Naive thymus-derived CD4-positive, alpha-beta T cell (primary cell): ENCODE measurements around the gene GPATCH1. TPM values are rescaled to one million over a fixed set of nuclear protein-coding genes. Genes with fewer than 3 reads are reported as not detected.
"Not testable (repeated sequence)": the region's sequence is repeated elsewhere in the genome, so short reads cannot be mapped to it uniquely, and the experiment has no call there.

Source experiments
- ATAC-seq: fragments of 150-1000 bp; cut with Tn5 transposase; 2 replicates; pipeline ENCODE4 v1.10.0; 2021; ENCODE audit warnings: mild to moderate bottlenecking, moderate library complexity
- CTCF ChIA-PET: fragments of 350-600 bp; sonication (Branson Sonifier 250); formaldehyde crosslinking; loops from one replicate; lab custom pipeline; 2021; ENCODE audit warnings: antibody characterized with exemption; lab: Charles Lee
- POLR2A ChIA-PET: fragments of 350-600 bp; sonication (Branson Sonifier 250); formaldehyde crosslinking; loops from one replicate; lab custom pipeline; 2021; ENCODE audit warnings: antibody characterized with exemption, inconsistent platforms; lab: Charles Lee
- DNase-seq, 9 donors: peaks; one replicate each; pipeline versions ENCODE4 v3.0.0 to v3.0.0-alpha.2; 2020 to 2022; ENCODE audit warnings: mixed read lengths in 1 of 9
- H3K27ac ChIP-seq: one replicate; pipeline ENCODE4 v1.7.0; 2013; ENCODE audit warnings: mild to moderate bottlenecking, low read depth, low read length, moderate library complexity
- H3K27me3 ChIP-seq, 2 donors: one replicate each; pipeline ENCODE4 v1.7.0; 2013; ENCODE audit warnings: low read length in 2 of 2, mild to moderate bottlenecking in 2 of 2, moderate library complexity in 2 of 2; ENCODE audit not compliant: control insufficient read depth in 2 of 2, insufficient read depth in 2 of 2
- H3K36me3 ChIP-seq, 3 experiments: 1 replicate in 2 of 3; 2 replicates in 1 of 3; pipeline ENCODE4 v1.7.0; 2013; ENCODE audit warnings: low read length in 3 of 3, mild to moderate bottlenecking in 3 of 3, moderate library complexity in 1 of 3; ENCODE audit not compliant: insufficient read depth in 3 of 3, control insufficient read depth in 2 of 3
- H3K4me1 ChIP-seq, 2 donors: one replicate each; pipeline ENCODE4 v1.7.0; 2013; ENCODE audit warnings: low read length in 2 of 2, mild to moderate bottlenecking in 2 of 2, moderate library complexity in 1 of 2; ENCODE audit not compliant: control insufficient read depth in 2 of 2, insufficient read depth in 2 of 2
- H3K4me3 ChIP-seq: 2 replicates; pipeline ENCODE4 v1.7.0; 2013; ENCODE audit warnings: mild to moderate bottlenecking, low read length
- H3K9me3 ChIP-seq, 3 experiments: 1 replicate in 2 of 3; 2 replicates in 1 of 3; pipeline ENCODE4 v1.7.0; 2013; ENCODE audit warnings: low read length in 3 of 3; ENCODE audit not compliant: control insufficient read depth in 2 of 3
- H3K27ac Mint-ChIP-seq, 9 donors: one replicate each; pipeline ENCODE4 v1.8.0; 2020 to 2022; ENCODE audit warnings: mixed read lengths in 9 of 9, mild to moderate bottlenecking in 8 of 9, moderate library complexity in 5 of 9, inconsistent platforms in 2 of 9
- H3K27me3 Mint-ChIP-seq, 5 donors: one replicate each; pipeline ENCODE4 v1.8.0; 2021 to 2022; ENCODE audit warnings: mixed read lengths in 5 of 5, mild to moderate bottlenecking in 1 of 5
- H3K36me3 Mint-ChIP-seq, 5 donors: one replicate each; pipeline ENCODE4 v1.8.0; 2020 to 2022; ENCODE audit warnings: mixed read lengths in 5 of 5, mild to moderate bottlenecking in 3 of 5, inconsistent platforms in 1 of 5
- H3K4me1 Mint-ChIP-seq, 7 donors: one replicate each; pipeline ENCODE4 v1.8.0; 2020 to 2022; ENCODE audit warnings: mixed read lengths in 7 of 7, mild to moderate bottlenecking in 3 of 7, inconsistent platforms in 1 of 7
- H3K4me3 Mint-ChIP-seq, 10 donors: one replicate each; pipeline ENCODE4 v1.8.0; 2020 to 2022; ENCODE audit warnings: mild to moderate bottlenecking in 10 of 10, mixed read lengths in 10 of 10, moderate library complexity in 6 of 10, inconsistent platforms in 2 of 10
- H3K9me3 Mint-ChIP-seq, 11 donors: one replicate each; pipeline ENCODE4 v1.8.0; 2020 to 2022; ENCODE audit warnings: mixed read lengths in 11 of 11, mild to moderate bottlenecking in 4 of 11, inconsistent platforms in 1 of 11, moderate library complexity in 1 of 11
- intact Hi-C, 2 donors: fragments of 100-400 bp; cut with micrococcal nuclease; formaldehyde crosslinking; loops; one replicate each; pipeline ENCODE4 v1.15.1; 2023
- polyA plus RNA-seq, 2 donors: library from polyadenylated mRNA; unstranded; fragments of 300-500 nt; fragmentation: Illumina TruSeq; gene quantifications; one replicate each; pipeline ENCODE4 v1.2.3, GENCODE V29; 2021
- total RNA-seq, 6 experiments: library from RNA in 5 of 6; stranded (reverse) in 5 of 6; gene quantifications; 1 replicate in 5 of 6; 2 replicates in 1 of 6; pipeline ENCODE4 v1.2.3 and lab custom pipeline; 2021 to 2026

The GPATCH1 gene
- total and polyA plus RNA-seq, 7 experiments from 2014 or later = 4.6 to 20.0 (median 11.8) TPM

DNA sequence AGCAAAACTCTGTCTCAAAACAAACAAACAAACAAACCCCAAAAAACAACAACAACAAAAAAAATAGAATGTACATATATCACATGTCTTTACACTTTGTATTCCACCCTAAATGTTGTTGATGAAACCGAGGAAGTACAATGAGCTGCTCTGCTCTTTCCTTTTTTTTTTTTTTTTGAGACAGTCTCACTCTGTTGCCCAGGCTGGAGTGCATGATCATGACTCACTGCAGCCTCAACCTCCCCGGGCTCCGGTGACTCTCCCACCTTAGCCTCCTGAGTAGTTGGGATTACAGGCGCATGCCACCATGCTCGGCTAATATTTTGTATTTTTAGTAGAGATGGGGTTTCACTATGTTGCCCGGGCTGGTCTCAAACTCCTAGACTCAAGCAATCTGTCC, 82.5 kb downstream of the GPATCH1 start:
- Histone ChIP-seq H3K27ac (no peak overlapping the region), H3K36me3 (no peaks in the 10 kb centered on the region), H3K9me3 (no peaks in the 10 kb centered on the region), H3K4me3 (no peak overlapping the region), H3K4me1 (peaks cover 17 to 20% of the 10 kb centered on the region in 2 donors), H3K27me3 (no peaks in the 10 kb centered on the region)
- no peak overlapping the region for H3K4me3 Mint-ChIP-seq
- ATAC-seq (no peak), DNase-seq (no peak)
- no peak overlapping the region for H3K27ac Mint-ChIP-seq
- peaks cover 25 to 39% (median 32%) of the 10 kb centered on the region in 7 donors for H3K4me1 Mint-ChIP-seq
- H3K36me3 Mint-ChIP-seq = peaks cover 0 to 13% (median 4%) of the 10 kb centered on the region in 5 donors
- peaks cover 0 to 3% (median 0%) of the 10 kb centered on the region in 5 donors for H3K27me3 Mint-ChIP-seq
- intact Hi-C loops = no loop called here
- peaks cover 0 to 12% (median 4%) of the 10 kb centered on the region in 11 donors for H3K9me3 Mint-ChIP-seq
- CTCF ChIA-PET = no interaction called here
- POLR2A ChIA-PET = interaction anchor here (5.4 kb wide), 1 partner anchor 14 kb away, joined by 75 read pairs; no protein-coding TSS in a partner anchor

DNA sequence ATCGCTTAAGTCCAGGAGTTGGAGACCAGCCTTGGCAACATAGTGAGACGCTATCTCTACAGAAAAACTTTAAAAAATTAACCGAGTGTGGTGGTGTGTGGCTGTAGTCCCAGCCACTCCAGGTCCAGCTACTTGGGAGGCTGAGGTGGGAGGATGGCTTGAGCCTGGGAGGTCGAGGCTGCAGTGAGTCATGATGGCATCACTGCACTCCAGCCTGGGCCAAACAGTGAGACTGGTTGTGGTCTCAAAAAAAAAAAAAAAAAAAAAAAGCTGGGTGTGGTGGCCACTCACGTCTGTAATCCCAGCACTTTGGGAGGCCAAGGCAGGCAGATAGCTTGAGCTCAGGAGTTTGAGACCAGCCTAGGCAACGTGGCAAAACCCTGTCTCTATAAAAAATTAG, 85.1 kb downstream of the GPATCH1 start:
- intact Hi-C loops, H3K27me3 Mint-ChIP-seq, H3K27me3 ChIP-seq, H3K4me3 ChIP-seq, DNase-seq, H3K4me1 ChIP-seq, ATAC-seq, CTCF ChIA-PET, H3K9me3 ChIP-seq, H3K36me3 ChIP-seq, H3K27ac ChIP-seq, H3K27ac Mint-ChIP-seq, H3K4me3 Mint-ChIP-seq: not testable (repeated sequence)
- H3K4me1 Mint-ChIP-seq = peaks cover 10 to 27% (median 18%) of the 10 kb centered on the region in 7 donors
- peaks cover 0 to 18% (median 8%) of the 10 kb centered on the region in 11 donors for H3K9me3 Mint-ChIP-seq
- POLR2A ChIA-PET = interaction anchor here (3.0 kb wide), 1 partner anchor 10 kb away, joined by 23 read pairs; no protein-coding TSS in a partner anchor
- peaks cover 0 to 22% (median 8%) of the 10 kb centered on the region in 5 donors for H3K36me3 Mint-ChIP-seq

DNA sequence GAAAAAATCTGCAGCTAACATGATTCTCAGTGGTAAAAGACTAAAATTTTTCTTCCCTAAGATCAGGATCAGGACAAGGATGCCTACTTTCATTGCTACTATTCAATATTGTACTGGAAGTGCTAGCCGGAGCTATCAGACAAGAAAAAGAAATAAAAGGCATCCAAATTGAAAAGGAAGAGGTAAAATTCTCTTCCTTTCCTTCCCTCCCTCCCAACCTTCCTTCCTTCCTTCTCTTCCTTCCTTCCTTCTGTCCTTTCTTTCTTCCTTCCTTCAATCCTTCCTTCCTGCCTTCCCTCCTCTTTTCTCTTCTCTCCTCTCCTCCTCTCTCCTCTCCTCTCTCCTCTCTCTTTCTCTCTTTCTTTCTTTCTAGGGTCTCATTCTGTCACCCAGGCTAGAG, 86.5 kb downstream of the GPATCH1 start:
- H3K27me3 Mint-ChIP-seq = peaks cover 0 to 5% (median 0%) of the 10 kb centered on the region in 5 donors
- ChIA-PET POLR2A (interaction anchor here (3.0 kb wide), 1 partner anchor 9 kb away, joined by 23 read pairs; no protein-coding TSS in a partner anchor), CTCF (no interaction called here)
- Histone ChIP-seq H3K27ac (no peak overlapping the region), H3K9me3 (no peaks in the 10 kb centered on the region), H3K36me3 (peaks cover 0 to 5% (median 0%) of the 10 kb centered on the region in 3 experiments), H3K27me3 (no peaks in the 10 kb centered on the region), H3K4me3 (no peak overlapping the region), H3K4me1 (no peaks in the 10 kb centered on the region)
- no peak overlapping the region for H3K27ac Mint-ChIP-seq
- ATAC-seq = no peak
- no peak for DNase-seq
- peaks cover 0 to 18% (median 8%) of the 10 kb centered on the region in 11 donors for H3K9me3 Mint-ChIP-seq
- H3K4me1 Mint-ChIP-seq = peaks cover 7 to 27% (median 15%) of the 10 kb centered on the region in 7 donors
- intact Hi-C loops = no loop called here
- peaks cover 4 to 24% (median 12%) of the 10 kb centered on the region in 5 donors for H3K36me3 Mint-ChIP-seq
- H3K4me3 Mint-ChIP-seq = no peak overlapping the region

DNA sequence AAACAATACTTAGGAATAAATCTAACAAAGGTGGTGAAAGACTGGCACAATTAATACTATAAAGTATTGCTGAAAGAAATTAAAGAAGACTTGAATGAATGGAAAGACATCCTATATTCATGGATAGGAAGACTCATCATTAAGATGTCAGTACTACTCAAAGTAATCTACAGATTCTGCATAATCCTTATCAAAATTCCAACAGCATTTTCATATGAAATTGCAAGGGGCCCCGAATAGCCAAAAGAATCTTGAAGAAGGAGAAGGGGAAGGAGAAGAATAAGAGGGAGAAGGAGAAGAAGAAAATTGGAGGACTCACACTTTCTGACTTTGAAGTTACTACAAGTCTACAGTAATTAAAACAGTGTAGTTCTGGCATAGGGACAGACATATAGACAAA, 87.5 kb downstream of the GPATCH1 start:
- DNase-seq (no peak), ATAC-seq (no peak)
- ChIA-PET POLR2A (interaction anchor here (3.0 kb wide), 1 partner anchor 8 kb away, joined by 23 read pairs; no protein-coding TSS in a partner anchor), CTCF (interaction anchor here (0.7 kb wide), 1 partner anchor 9 kb away, joined by 3 read pairs; no protein-coding TSS in a partner anchor)
- no peaks in the 10 kb centered on the region for H3K27me3 ChIP-seq
- intact Hi-C loops = no loop called here
- Mint-ChIP-seq H3K4me3 (no peak overlapping the region), H3K27me3 (peaks cover 0 to 5% (median 0%) of the 10 kb centered on the region in 5 donors), H3K36me3 (peaks cover 5 to 27% (median 14%) of the 10 kb centered on the region in 5 donors), H3K27ac (no peak overlapping the region), H3K4me1 (peaks cover 9 to 33% (median 24%) of the 10 kb centered on the region in 7 donors), H3K9me3 (peaks cover 0 to 18% (median 8%) of the 10 kb centered on the region in 11 donors)
- no peaks in the 10 kb centered on the region for H3K9me3 ChIP-seq
- no peak overlapping the region for H3K27ac ChIP-seq
- no peak overlapping the region for H3K4me3 ChIP-seq
- H3K36me3 ChIP-seq = peaks cover 0 to 5% (median 0%) of the 10 kb centered on the region in 3 experiments
- no peaks in the 10 kb centered on the region for H3K4me1 ChIP-seq

DNA sequence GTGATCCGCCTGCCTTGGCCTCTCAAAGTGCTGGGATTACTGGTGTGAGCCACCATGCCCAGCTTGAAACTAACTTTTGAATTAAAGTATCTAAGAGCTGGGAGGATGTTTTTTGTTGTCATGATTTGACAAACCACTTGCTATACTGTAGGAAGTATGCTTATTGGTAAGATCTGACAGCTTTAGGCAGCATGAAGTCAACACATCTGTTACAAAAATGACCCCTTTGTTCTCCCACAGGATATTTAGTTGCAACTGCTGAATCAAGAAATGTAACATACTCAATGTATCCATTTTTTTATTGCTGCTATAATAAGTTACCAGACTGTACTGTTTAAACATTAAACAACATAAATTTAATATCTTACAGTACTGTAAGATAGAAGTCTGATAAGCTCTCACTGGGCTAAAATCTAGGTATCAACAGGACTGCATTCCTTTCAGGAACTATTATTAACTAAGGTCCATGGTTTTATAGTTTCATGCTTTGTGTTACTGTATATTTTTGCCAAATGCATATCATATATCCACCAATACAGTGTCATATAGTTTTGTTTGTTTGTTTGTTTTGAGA, 90.3 kb downstream of the GPATCH1 start:
- ATAC-seq = no peak
- CTCF ChIA-PET = no interaction called here
- POLR2A ChIA-PET = interaction anchor here (1.2 kb wide), 2 partner anchors 10 to 14 kb away, joined by 4 read pairs; no protein-coding TSS in a partner anchor
- Mint-ChIP-seq H3K4me3 (no peak overlapping the region), H3K36me3 (peaks cover 5 to 29% (median 14%) of the 10 kb centered on the region in 5 donors), H3K9me3 (peaks cover 0 to 18% (median 8%) of the 10 kb centered on the region in 11 donors), H3K4me1 (peaks cover 19 to 52% (median 38%) of the 10 kb centered on the region in 7 donors), H3K27me3 (peaks cover 0 to 5% (median 0%) of the 10 kb centered on the region in 5 donors), H3K27ac (no peak overlapping the region)
- intact Hi-C loops = no loop called here
- H3K9me3 ChIP-seq = no peaks in the 10 kb centered on the region
- no peak overlapping the region for H3K4me3 ChIP-seq
- no peaks in the 10 kb centered on the region for H3K27me3 ChIP-seq
- DNase-seq = no peak
- peaks cover 8 to 10% of the 10 kb centered on the region in 2 donors for H3K4me1 ChIP-seq
- no peak overlapping the region for H3K27ac ChIP-seq
- peaks cover 0 to 5% (median 0%) of the 10 kb centered on the region in 3 experiments for H3K36me3 ChIP-seq

DNA sequence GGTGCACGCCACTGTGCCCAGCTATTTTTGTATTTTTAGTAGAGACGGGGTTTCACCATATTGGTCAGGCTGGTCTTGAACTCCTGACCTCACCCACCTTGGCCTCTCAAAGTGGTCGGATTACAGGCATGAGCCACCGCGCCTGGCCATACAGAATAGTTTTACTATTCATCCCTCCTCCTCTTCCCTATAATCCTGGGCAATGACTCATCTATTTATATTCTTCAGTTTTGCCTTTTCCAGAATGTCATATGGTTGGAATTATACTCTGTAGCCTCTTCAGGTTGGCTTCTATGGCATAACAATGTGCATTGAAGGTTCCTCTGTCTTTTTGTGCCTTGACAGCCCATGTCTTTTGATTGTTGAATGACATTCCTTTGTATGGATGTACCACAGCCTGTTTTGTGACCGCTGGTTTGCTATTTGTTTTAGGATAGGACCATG, 91.0 kb downstream of the GPATCH1 start:
- Histone ChIP-seq H3K4me1 (peaks cover 8 to 10% of the 10 kb centered on the region in 2 donors), H3K9me3 (no peaks in the 10 kb centered on the region), H3K27me3 (no peaks in the 10 kb centered on the region), H3K4me3 (no peak overlapping the region), H3K36me3 (peaks cover 0 to 5% (median 4%) of the 10 kb centered on the region in 3 experiments), H3K27ac (no peak overlapping the region)
- H3K36me3 Mint-ChIP-seq = peaks cover 5 to 33% (median 14%) of the 10 kb centered on the region in 5 donors
- peaks cover 0 to 8% (median 0%) of the 10 kb centered on the region in 5 donors for H3K27me3 Mint-ChIP-seq
- POLR2A ChIA-PET = interaction anchor here (1.2 kb wide), 1 partner anchor 11 kb away, joined by 4 read pairs; no protein-coding TSS in a partner anchor
- H3K4me3 Mint-ChIP-seq = peak overlapping the region in 1 of 10 donors; percentile 46
- H3K9me3 Mint-ChIP-seq = peaks cover 0 to 22% (median 10%) of the 10 kb centered on the region in 11 donors
- H3K4me1 Mint-ChIP-seq = peaks cover 22 to 53% (median 38%) of the 10 kb centered on the region in 7 donors
- ATAC-seq = no peak
- H3K27ac Mint-ChIP-seq = no peak overlapping the region
- DNase-seq = no peak
- intact Hi-C loops = no loop called here
- CTCF ChIA-PET = no interaction called here
